Parathyroid adenoma (tissue), 2 donors: ENCODE data around the gene TACR2.
A peak's percentile ranks its signal among the peaks of the same experiment; 100 is the strongest.

ENCODE experiments used
- H2AFZ ChIP-seq: fragments of 300-600 bp; sonication (generic); one replicate; pipeline ENCODE4 v1.7.0; 2017; ENCODE audit warnings: antibody characterized with exemption, mild to moderate bottlenecking
- H3K27ac ChIP-seq: fragments of 300-600 bp; sonication (generic); one replicate; pipeline ENCODE4 v1.7.0; 2017
- H3K27me3 ChIP-seq: fragments of 300-600 bp; sonication (generic); one replicate; pipeline ENCODE4 v1.7.0; 2017; ENCODE audit warnings: low read length; ENCODE audit not compliant: control insufficient read depth, insufficient read depth
- H3K36me3 ChIP-seq: fragments of 300-600 bp; sonication (generic); one replicate; pipeline ENCODE4 v1.7.0; 2017; ENCODE audit warnings: low read length; ENCODE audit not compliant: control insufficient read depth, insufficient read depth
- H3K4me1 ChIP-seq: fragments of 300-600 bp; sonication (generic); one replicate; pipeline ENCODE4 v1.7.0; 2017; ENCODE audit warnings: control low read depth
- H3K4me2 ChIP-seq: fragments of 300-600 bp; sonication (generic); one replicate; pipeline ENCODE4 v1.7.0; 2017; ENCODE audit warnings: low read length
- H3K4me3 ChIP-seq: fragments of 300-600 bp; sonication (generic); one replicate; pipeline ENCODE4 v1.7.0; 2017; ENCODE audit warnings: low read depth, low read length
- H3K79me2 ChIP-seq: fragments of 300-600 bp; sonication (generic); one replicate; pipeline ENCODE4 v1.7.0; 2017; ENCODE audit warnings: control low read depth
- H3K9ac ChIP-seq: fragments of 300-600 bp; sonication (generic); one replicate; pipeline ENCODE4 v1.7.0; 2017; ENCODE audit warnings: mild to moderate bottlenecking
- H3K9me3 ChIP-seq: fragments of 300-600 bp; sonication (generic); one replicate; pipeline ENCODE4 v1.7.0; 2017; ENCODE audit warnings: low read length; ENCODE audit not compliant: control insufficient read depth
- TF ChIP-seq, protein P1 (sequence below): fragments of 300-600 bp; sonication (generic); IDR thresholded peaks from one replicate; pipeline ENCODE4 v1.7.0; 2017; ENCODE audit warnings: antibody characterized with exemption, mild to moderate bottlenecking
- donor health status: primary hyperparathyroidism.

Gene TACR2

DNA sequence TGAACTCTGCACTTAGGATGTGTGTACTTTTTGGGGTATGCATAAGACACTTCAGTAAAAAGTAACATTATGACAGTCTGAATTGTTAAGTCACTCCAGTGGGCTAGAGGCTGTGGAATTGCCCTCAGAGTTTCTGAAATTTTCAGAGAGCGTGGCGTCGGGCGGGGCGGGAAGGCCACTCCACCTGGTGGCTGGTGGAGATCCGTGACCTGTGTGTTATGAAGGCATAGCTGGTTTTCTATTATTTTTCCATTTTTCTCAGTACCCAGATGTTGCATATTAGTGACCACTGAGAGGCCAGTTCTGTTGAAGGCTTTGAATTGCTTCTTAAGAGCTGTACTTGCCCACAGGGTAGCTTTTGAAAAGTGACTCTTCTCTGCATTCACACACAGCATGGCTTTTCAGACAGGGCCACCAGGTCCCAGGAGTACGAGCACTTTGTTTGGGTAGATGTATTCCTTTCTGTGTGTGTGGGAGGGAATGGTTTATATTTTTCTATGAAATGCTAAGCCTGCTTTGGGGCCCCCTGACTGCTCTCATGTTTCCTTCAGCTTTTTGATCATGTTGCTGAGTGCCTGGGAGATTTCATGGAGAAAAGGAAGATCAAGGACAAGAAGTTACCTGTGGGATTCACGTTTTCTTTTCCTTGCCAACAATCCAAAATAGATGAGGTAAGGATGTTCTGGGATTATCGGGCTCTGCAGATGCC is 52.3 kb downstream of the TACR2 start:
- Histone ChIP-seq H3K27me3 (no peaks in the 10 kb centered on the region), H3K79me2 (peaks cover 6% of the 10 kb centered on the region), H3K9ac (no peak overlapping the region), H3K27ac (no peak overlapping the region), H3K4me1 (no peaks in the 10 kb centered on the region), H3K4me2 (no peak overlapping the region), H3K4me3 (no peak overlapping the region), H3K9me3 (no peaks in the 10 kb centered on the region), H3K36me3 (no peaks in the 10 kb centered on the region), H2AFZ (no peak overlapping the region)
- TF ChIP-seq, protein P1, sequence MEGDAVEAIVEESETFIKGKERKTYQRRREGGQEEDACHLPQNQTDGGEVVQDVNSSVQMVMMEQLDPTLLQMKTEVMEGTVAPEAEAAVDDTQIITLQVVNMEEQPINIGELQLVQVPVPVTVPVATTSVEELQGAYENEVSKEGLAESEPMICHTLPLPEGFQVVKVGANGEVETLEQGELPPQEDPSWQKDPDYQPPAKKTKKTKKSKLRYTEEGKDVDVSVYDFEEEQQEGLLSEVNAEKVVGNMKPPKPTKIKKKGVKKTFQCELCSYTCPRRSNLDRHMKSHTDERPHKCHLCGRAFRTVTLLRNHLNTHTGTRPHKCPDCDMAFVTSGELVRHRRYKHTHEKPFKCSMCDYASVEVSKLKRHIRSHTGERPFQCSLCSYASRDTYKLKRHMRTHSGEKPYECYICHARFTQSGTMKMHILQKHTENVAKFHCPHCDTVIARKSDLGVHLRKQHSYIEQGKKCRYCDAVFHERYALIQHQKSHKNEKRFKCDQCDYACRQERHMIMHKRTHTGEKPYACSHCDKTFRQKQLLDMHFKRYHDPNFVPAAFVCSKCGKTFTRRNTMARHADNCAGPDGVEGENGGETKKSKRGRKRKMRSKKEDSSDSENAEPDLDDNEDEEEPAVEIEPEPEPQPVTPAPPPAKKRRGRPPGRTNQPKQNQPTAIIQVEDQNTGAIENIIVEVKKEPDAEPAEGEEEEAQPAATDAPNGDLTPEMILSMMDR: peak; percentile 36

DNA sequence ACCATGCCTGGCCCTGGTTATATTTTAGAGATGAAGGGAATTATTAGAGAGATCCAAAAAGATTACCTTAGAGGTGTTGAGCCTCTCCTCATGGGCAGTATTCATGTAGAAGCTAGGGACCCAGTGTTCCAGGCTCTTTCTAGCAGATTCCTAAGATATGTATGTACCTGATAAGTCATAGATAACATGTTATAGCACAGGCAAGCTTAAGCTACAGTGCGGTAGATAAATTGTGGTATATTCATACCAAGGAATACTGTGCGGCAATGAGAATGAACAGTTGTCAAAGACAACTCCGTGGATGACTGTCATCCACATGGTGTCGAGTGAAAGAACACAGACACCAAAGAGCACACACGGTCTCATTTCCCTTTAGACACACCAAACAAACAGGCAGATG is 53.1 kb downstream of the TACR2 start:
- Histone ChIP-seq H3K27me3 (no peaks in the 10 kb centered on the region), H3K27ac (no peak overlapping the region), H3K9ac (no peak overlapping the region), H3K36me3 (no peaks in the 10 kb centered on the region), H3K4me3 (no peak overlapping the region), H3K9me3 (no peaks in the 10 kb centered on the region), H3K4me1 (no peaks in the 10 kb centered on the region), H3K79me2 (peaks cover 6% of the 10 kb centered on the region), H3K4me2 (no peak overlapping the region), H2AFZ (no peak overlapping the region)
- TF ChIP-seq, protein P1: no peak

DNA sequence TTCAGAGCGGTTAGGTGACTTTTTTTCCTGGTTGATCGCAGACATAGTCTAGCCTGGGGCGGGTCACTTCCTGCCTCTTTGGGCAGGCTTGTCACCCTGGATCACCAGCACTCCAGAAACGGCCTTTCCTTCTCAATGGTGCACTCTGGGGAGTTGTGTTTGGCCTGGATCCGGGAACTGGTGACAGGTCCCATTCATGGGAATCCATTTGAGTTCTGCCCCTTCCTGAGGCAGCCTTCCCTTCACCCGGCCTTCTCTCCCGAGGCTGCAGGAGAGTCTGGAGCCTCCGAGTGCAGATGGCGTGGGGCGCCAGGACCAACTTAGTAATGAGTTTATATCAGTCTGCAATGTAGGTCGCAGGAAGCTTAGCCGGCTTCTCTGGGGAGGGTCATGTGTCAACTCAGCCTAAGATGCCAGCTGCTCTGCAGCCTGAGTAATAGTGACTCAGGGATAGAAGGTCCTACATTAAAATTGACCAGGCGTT is 54.2 kb downstream of the TACR2 start:
- H3K9ac ChIP-seq: no peak overlapping the region
- no peak overlapping the region for H3K4me3 ChIP-seq
- H3K27me3 ChIP-seq: no peaks in the 10 kb centered on the region
- no peaks in the 10 kb centered on the region for H3K36me3 ChIP-seq
- TF ChIP-seq, protein P1: no peak
- H3K27ac ChIP-seq: no peak overlapping the region
- no peak overlapping the region for H3K4me2 ChIP-seq
- no peak overlapping the region for H2AFZ ChIP-seq
- no peaks in the 10 kb centered on the region for H3K9me3 ChIP-seq
- no peaks in the 10 kb centered on the region for H3K4me1 ChIP-seq
- H3K79me2 ChIP-seq: peaks cover 6% of the 10 kb centered on the region

DNA sequence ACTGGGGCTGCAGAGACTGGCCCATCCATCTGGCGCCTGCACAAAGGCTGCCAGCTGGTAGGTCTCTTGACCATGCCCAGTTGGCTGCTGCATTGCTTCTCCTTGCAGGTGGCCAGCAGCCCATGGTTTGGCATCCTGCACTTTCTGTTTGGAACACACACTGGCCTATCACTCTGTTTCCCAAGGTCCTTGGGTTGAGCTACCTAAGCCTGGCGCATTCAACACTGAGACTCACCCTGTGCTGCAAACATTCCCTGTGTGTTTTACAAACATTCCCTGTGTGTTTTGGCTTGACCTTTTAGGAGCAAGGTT is 55.5 kb downstream of the TACR2 start:
- Histone ChIP-seq H3K9ac (no peak overlapping the region), H3K27ac (no peak overlapping the region), H3K4me3 (no peak overlapping the region), H2AFZ (no peak overlapping the region), H3K79me2 (peaks cover 2% of the 10 kb centered on the region), H3K9me3 (no peaks in the 10 kb centered on the region), H3K4me1 (no peaks in the 10 kb centered on the region), H3K36me3 (no peaks in the 10 kb centered on the region), H3K4me2 (no peak overlapping the region), H3K27me3 (no peaks in the 10 kb centered on the region)
- TF ChIP-seq, protein P1: no peak
